ENCODE data around the gene AFG3L2. TPM values are rescaled to one million over a fixed set of nuclear protein-coding genes. Genes with fewer than 3 reads are reported as not detected.

The AFG3L2 gene
- total and polyA plus RNA-seq, 2 of the 13 experiments (the other 11 are each of a cell fraction or from before 2014, with no cell fraction given), result 28.6 to 86.9 TPM

GRCh38 chr18:12336887-12337286, 40.1 kb downstream of the AFG3L2 start (continued):
- TF ChIP-seq FOXO4 (CRISPR knock-in tag; conservative IDR thresholded peaks at IDR 0.05), result no peak
- no peak for TF ChIP-seq KLF12 (CRISPR knock-in tag; IDR thresholded peaks at IDR 0.05; ENCODE audit: borderline replicate concordance)
- peak; percentile 36; the same call in 1 of the 2 replicates for TF ChIP-seq ZNF281 (CRISPR knock-in tag; IDR thresholded peaks at IDR 0.05; ENCODE audit: borderline replicate concordance)
- TF ChIP-seq RFXAP (CRISPR knock-in tag; IDR thresholded peaks at IDR 0.05; ENCODE audit: borderline replicate concordance), result no peak
- no peak for TF ChIP-seq TAF1 (CRISPR knock-in tag; IDR thresholded peaks at IDR 0.05)
- no peak for TF ChIP-seq TRAFD1 (CRISPR knock-in tag; IDR thresholded peaks at IDR 0.05; ENCODE audit: borderline replicate concordance)
- TF ChIP-seq PATZ1 (CRISPR knock-in tag; IDR thresholded peaks at IDR 0.05), result peak; percentile 62; the same call in 1 of the 2 replicates
- peak in 1 of 2 experiments; percentile 45; a peak in 1 of 4 replicates for TF ChIP-seq EP300 (IDR thresholded peaks at IDR 0.05; ENCODE audit: low read depth in 2 of 2, low read length in 2 of 2)
- peak; percentile 34; the same call in 1 of the 2 replicates for TF ChIP-seq EP300 (CRISPR knock-in tag; IDR thresholded peaks at IDR 0.05; ENCODE audit: borderline replicate concordance)
- no peak for TF ChIP-seq GATAD1 (CRISPR knock-in tag; IDR thresholded peaks at IDR 0.05)
- TF ChIP-seq ZNF331 (CRISPR knock-in tag; IDR thresholded peaks at IDR 0.05), result no peak
- TF ChIP-seq RCOR2 (CRISPR knock-in tag; IDR thresholded peaks at IDR 0.05), result peak; percentile 47; the same call in 1 of the 2 replicates
- TF ChIP-seq MNT (IDR thresholded peaks at IDR 0.05), result no peak
- TF ChIP-seq HHEX (CRISPR knock-in tag; IDR thresholded peaks at IDR 0.05), result peak; percentile 63; the same call in 1 of the 2 replicates
- no peak for TF ChIP-seq ZBTB21 (CRISPR knock-in tag; IDR thresholded peaks at IDR 0.05)
- TF ChIP-seq CENPT (CRISPR knock-in tag; IDR thresholded peaks at IDR 0.05; ENCODE audit: low read depth), result no peak
- TF ChIP-seq ATAD3A (CRISPR knock-in tag; IDR thresholded peaks at IDR 0.05), result no peak
- no peak for TF ChIP-seq ARHGAP35 (CRISPR knock-in tag; IDR thresholded peaks at IDR 0.05; ENCODE audit: borderline replicate concordance)
- no peak for TF ChIP-seq NFKB2 (CRISPR knock-in tag; IDR thresholded peaks at IDR 0.05; ENCODE audit: borderline replicate concordance)
- TF ChIP-seq ZFY (CRISPR knock-in tag; IDR thresholded peaks at IDR 0.05), result no peak
- TF ChIP-seq PCBP1 (IDR thresholded peaks at IDR 0.05; ENCODE audit: borderline replicate concordance, low read depth, low read length), result no peak
- no peak for TF ChIP-seq ZNF124 (CRISPR knock-in tag; IDR thresholded peaks at IDR 0.05)

Data from HepG2 (cell line).